HepG2 (cell line): ENCODE measurements around the gene ANLN.
"Not testable (repeated sequence)": the region's sequence is repeated elsewhere in the genome, so short reads cannot be mapped to it uniquely, and the experiment has no call there.

Source experiments
- FOXK1 ChIP-seq: sonication (generic); formaldehyde crosslinking; IDR thresholded peaks from 2 replicates; pipeline ENCODE4 v1.4.0; 2020; ENCODE audit warnings: low read depth, missing genetic modification reagents, borderline replicate concordance
- JUND ChIP-seq: sonication (generic); formaldehyde crosslinking; IDR thresholded peaks from 2 replicates; pipeline ENCODE4 v1.8.0; 2022; ENCODE audit warnings: mild to moderate bottlenecking, missing genetic modification reagents
- TARDBP ChIP-seq: sonication (generic); formaldehyde crosslinking; IDR thresholded peaks from 2 replicates; pipeline ENCODE4 v1.8.0; 2022; ENCODE audit warnings: mild to moderate bottlenecking, missing genetic modification reagents
- THAP11 ChIP-seq: IDR thresholded peaks from 2 replicates; pipeline ENCODE4 v1.6.1; 2016; ENCODE audit warnings: missing biosample characterization, missing genetic modification reagents
- XRCC5 ChIP-seq: fragments of 200-400 bp; formaldehyde crosslinking; optimal IDR thresholded peaks from 2 replicates; pipeline ENCODE3; 2017; ENCODE audit warnings: mild to moderate bottlenecking, low read length
- ZBTB8A ChIP-seq: sonication (generic); formaldehyde crosslinking; IDR thresholded peaks from 2 replicates; pipeline ENCODE4 v1.4.0; 2020; ENCODE audit warnings: mild to moderate bottlenecking, low read depth, missing genetic modification reagents, borderline replicate concordance
- ZNF10 ChIP-seq: sonication (generic); formaldehyde crosslinking; IDR thresholded peaks from 2 replicates; pipeline ENCODE4 v1.4.0; 2020; ENCODE audit warnings: mild to moderate bottlenecking, low read depth, missing genetic modification reagents, borderline replicate concordance
- ZNF607 ChIP-seq: sonication (generic); formaldehyde crosslinking; IDR thresholded peaks from 2 replicates; pipeline ENCODE4 v1.5.1; 2020; ENCODE audit warnings: missing genetic modification reagents, mild to moderate bottlenecking, borderline replicate concordance
- TF ChIP-seq, protein P1 (sequence below): sonication (generic); formaldehyde crosslinking; IDR thresholded peaks from 2 replicates; pipeline ENCODE4 v1.5.0; 2020; ENCODE audit warnings: mild to moderate bottlenecking, missing genetic modification reagents, moderate library complexity
- TF ChIP-seq, protein P2 (sequence below): sonication (generic); formaldehyde crosslinking; IDR thresholded peaks from 2 replicates; pipeline ENCODE4 v1.4.0; 2020; ENCODE audit warnings: mild to moderate bottlenecking, missing genetic modification reagents, borderline replicate concordance

DNA sequence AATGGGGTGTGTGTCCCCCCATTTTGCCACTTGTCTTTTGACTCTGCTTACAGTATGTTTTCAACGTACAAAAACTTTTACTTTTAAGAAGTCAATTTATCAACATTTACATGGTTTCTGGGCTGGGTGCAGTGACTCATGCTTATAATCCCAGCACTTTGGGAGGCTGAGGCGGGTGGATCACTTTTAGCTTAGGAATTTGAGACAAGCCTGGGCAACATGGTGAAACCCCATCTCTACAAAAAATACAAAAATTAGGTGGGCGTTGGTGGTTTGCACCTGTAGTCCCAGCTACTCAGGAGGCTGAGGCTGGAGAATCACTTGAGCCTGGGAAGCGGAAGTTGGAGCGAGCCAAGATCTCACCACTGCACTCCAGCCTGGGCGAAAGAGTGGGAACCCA, 107.5 kb downstream of the ANLN start:
- TF ChIP-seq THAP11 (CRISPR knock-in tag); FOXK1 (CRISPR knock-in tag); ZBTB8A (CRISPR knock-in tag); ZNF10 (CRISPR knock-in tag); ZNF607; TARDBP (CRISPR knock-in tag); XRCC5; JUND (CRISPR knock-in tag): not testable (repeated sequence)
- TF ChIP-seq, protein P1, sequence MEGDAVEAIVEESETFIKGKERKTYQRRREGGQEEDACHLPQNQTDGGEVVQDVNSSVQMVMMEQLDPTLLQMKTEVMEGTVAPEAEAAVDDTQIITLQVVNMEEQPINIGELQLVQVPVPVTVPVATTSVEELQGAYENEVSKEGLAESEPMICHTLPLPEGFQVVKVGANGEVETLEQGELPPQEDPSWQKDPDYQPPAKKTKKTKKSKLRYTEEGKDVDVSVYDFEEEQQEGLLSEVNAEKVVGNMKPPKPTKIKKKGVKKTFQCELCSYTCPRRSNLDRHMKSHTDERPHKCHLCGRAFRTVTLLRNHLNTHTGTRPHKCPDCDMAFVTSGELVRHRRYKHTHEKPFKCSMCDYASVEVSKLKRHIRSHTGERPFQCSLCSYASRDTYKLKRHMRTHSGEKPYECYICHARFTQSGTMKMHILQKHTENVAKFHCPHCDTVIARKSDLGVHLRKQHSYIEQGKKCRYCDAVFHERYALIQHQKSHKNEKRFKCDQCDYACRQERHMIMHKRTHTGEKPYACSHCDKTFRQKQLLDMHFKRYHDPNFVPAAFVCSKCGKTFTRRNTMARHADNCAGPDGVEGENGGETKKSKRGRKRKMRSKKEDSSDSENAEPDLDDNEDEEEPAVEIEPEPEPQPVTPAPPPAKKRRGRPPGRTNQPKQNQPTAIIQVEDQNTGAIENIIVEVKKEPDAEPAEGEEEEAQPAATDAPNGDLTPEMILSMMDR = not testable (repeated sequence)
- TF ChIP-seq, protein P2, sequence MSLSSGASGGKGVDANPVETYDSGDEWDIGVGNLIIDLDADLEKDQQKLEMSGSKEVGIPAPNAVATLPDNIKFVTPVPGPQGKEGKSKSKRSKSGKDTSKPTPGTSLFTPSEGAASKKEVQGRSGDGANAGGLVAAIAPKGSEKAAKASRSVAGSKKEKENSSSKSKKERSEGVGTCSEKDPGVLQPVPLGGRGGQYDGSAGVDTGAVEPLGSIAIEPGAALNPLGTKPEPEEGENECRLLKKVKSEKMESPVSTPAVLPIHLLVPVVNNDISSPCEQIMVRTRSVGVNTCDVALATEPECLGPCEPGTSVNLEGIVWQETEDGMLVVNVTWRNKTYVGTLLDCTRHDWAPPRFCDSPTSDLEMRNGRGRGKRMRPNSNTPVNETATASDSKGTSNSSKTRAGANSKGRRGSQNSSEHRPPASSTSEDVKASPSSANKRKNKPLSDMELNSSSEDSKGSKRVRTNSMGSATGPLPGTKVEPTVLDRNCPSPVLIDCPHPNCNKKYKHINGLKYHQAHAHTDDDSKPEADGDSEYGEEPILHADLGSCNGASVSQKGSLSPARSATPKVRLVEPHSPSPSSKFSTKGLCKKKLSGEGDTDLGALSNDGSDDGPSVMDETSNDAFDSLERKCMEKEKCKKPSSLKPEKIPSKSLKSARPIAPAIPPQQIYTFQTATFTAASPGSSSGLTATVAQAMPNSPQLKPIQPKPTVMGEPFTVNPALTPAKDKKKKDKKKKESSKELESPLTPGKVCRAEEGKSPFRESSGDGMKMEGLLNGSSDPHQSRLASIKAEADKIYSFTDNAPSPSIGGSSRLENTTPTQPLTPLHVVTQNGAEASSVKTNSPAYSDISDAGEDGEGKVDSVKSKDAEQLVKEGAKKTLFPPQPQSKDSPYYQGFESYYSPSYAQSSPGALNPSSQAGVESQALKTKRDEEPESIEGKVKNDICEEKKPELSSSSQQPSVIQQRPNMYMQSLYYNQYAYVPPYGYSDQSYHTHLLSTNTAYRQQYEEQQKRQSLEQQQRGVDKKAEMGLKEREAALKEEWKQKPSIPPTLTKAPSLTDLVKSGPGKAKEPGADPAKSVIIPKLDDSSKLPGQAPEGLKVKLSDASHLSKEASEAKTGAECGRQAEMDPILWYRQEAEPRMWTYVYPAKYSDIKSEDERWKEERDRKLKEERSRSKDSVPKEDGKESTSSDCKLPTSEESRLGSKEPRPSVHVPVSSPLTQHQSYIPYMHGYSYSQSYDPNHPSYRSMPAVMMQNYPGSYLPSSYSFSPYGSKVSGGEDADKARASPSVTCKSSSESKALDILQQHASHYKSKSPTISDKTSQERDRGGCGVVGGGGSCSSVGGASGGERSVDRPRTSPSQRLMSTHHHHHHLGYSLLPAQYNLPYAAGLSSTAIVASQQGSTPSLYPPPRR (CRISPR knock-in tag) = not testable (repeated sequence)
